Transverse colon (tissue), 4 donors: ENCODE data around the gene CLRN2. TPM values are rescaled to one million over a fixed set of nuclear protein-coding genes. Genes with fewer than 3 reads are reported as not detected.

ENCODE experiments used
- DNase-seq: peaks from one replicate; pipeline ENCODE4 v3.0.0-alpha.2; 2019
- H3K27ac ChIP-seq, 4 donors: fragments of 200-600 bp; sonication (generic); 2 replicates each; pipeline ENCODE4 v1.5.1; 2016 to 2018; ENCODE audit warnings: inconsistent platforms in 4 of 4
- H3K27me3 ChIP-seq: fragments of 200-600 bp; sonication (generic); 2 replicates; pipeline ENCODE4 v1.5.1; 2017; ENCODE audit warnings: inconsistent platforms
- H3K36me3 ChIP-seq, 4 donors: fragments of 200-600 bp; sonication (generic); 2 replicates each; pipeline ENCODE4 v1.5.1; 2017 to 2019; ENCODE audit warnings: inconsistent platforms in 4 of 4
- H3K4me1 ChIP-seq, 4 donors: fragments of 200-600 bp; sonication (generic); 2 replicates each; pipeline ENCODE4 v1.5.1; 2017 to 2020; ENCODE audit warnings: inconsistent platforms in 4 of 4
- H3K4me3 ChIP-seq, 4 donors: fragments of 200-600 bp; sonication (generic); 1 replicate in 1 of 4; 2 replicates in 3 of 4; pipeline versions ENCODE4 v1.5.1 to v1.6.1; 2017 to 2019; ENCODE audit warnings: inconsistent platforms in 4 of 4
- H3K9me3 ChIP-seq, 2 donors: fragments of 200-600 bp; sonication (generic); 2 replicates each; pipeline ENCODE4 v1.5.1; 2017 to 2019; ENCODE audit warnings: inconsistent platforms in 2 of 2
- CTCF ChIP-seq, 5 experiments: fragments of 200-600 bp in 3 of 5; fragments of 450-650 bp in 2 of 5; sonication (generic) in 3 of 5; IDR thresholded peaks; 1 replicate in 2 of 5; 2 replicates in 3 of 5; pipeline ENCODE4 v1.5.1; 2016 to 2017; ENCODE audit warnings: antibody characterized with exemption in 5 of 5, inconsistent platforms in 3 of 5, mild to moderate bottlenecking in 2 of 5, moderate library complexity in 1 of 5
- EP300 ChIP-seq: sonication (generic); formaldehyde crosslinking; IDR thresholded peaks from one replicate; pipeline ENCODE4 v1.6.1; 2017; ENCODE audit warnings: antibody characterized with exemption, low read depth
- POLR2A ChIP-seq: fragments of 450-650 bp; IDR thresholded peaks from one replicate; pipeline ENCODE4 v1.6.1; 2016; ENCODE audit warnings: antibody characterized with exemption, mild to moderate bottlenecking, moderate library complexity
- POLR2AphosphoS5 ChIP-seq, 3 donors: sonication (generic); formaldehyde crosslinking; IDR thresholded peaks; one replicate each; pipeline ENCODE4 v1.6.1; 2016; ENCODE audit warnings: antibody characterized with exemption in 3 of 3
- WGBS, 2 donors: methylation state at CpG; one replicate each; pipeline ENCODE4 v1.1.5; 2018; ENCODE audit warnings: low coverage in 1 of 2; 5-methylcytosine and 5-hydroxymethylcytosine counted together
- in situ Hi-C, 4 donors: fragments of 200-750 bp; cut with MboI; loops; one replicate each; pipeline versions ENCODE4 v1.15.0 to v1.15.1; 2017; ENCODE audit warnings: low sequenced_read_pairs in 3 of 4, low pct_ligation_motif_present in 1 of 4, low pct_unique_long_range_greater_than_20kb in 1 of 4
- intact Hi-C: fragments of 100-400 bp; cut with DNase I; formaldehyde crosslinking; loops from one replicate; pipeline ENCODE4 v1.15.1; 2023; ENCODE audit warnings: low total_unique reads
- total RNA-seq, 4 donors: library from RNA; depleted of rRNA; stranded (reverse); fragments of >200 nt; gene quantifications; one replicate each; pipeline ENCODE4 v1.1.0, GENCODE V29; 2016

Gene CLRN2
- total RNA-seq, 4 donors from 2014 or later: not detected

DNA sequence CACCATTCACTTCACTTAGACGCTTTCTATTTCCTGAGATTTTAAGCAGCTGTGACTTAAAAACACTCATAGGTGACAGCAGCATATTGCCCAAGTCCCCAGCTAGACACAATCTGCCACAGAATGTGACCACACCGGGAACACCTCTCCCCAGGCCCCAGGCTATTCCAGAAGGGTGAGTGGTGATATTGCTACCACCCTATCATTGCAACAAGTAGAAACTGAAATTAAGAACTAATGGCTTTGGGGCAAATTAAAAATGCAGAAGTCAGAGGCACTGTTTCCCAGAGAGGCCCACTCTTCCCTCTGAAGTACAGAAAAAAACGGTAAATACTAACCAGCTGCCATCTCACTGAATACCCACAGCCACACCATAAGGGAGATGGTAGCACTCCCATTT is 38.1 kb upstream of the CLRN2 start:
- TF ChIP-seq POLR2A: no peak
- TF ChIP-seq POLR2AphosphoS5 (IDR thresholded peaks at IDR 0.05): no peak
- TF ChIP-seq CTCF (IDR thresholded peaks at IDR 0.05): no peak
- no peak for TF ChIP-seq EP300
- H3K4me1 ChIP-seq: no peaks in the 10 kb centered on the region
- H3K9me3 ChIP-seq: no peaks in the 10 kb centered on the region
- in situ Hi-C loops (no loop called here), intact Hi-C loops (no loop called here)
- no peak for DNase-seq
- H3K36me3 ChIP-seq: no peaks in the 10 kb centered on the region
- no peaks in the 10 kb centered on the region for H3K27me3 ChIP-seq
- WGBS, 2 donors: 76% methylated on average over 3 of the region's 3 CpGs; no CpG with 5 or more reads in 1 of the 2 donors
- H3K4me3 ChIP-seq: no peak overlapping the region
- H3K27ac ChIP-seq: no peak overlapping the region

DNA sequence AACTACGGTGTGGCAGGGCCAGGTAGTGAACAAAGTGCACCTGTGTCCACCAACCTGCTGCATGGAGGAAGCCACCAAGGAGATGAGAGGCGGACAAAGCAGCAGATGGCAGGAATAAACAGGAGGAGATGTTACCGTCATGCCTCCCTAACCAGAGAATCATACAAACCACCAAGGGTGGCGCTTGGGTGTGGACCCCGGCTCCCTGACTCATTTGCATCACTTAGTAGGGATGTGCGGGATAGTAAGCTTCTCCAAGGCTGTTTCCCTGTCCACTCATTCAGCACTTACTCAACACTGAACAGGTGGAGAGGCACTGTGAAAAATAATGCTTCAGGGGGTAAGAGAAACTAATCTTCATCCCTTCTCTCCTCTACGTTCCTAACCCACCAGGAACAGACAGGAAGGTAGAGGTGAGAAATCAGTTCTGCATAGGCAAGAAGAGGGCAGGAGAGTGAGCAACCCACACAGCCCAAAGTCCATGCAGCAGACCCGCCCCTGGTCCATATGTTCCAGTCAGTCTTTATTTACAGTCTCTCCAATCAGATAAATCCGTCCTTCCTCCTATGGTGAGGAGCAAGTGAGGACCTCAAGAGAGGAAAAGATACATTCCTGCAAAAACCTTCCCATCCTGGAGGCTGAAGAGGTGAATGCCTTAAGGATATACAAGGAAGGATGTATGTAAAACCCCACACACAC is 37.0 kb upstream of the CLRN2 start:
- 84 to 89% methylated on average over 3 to 9 of the region's 9 CpGs for WGBS, 2 donors
- intact Hi-C loops (no loop called here), in situ Hi-C loops (no loop called here)
- H3K27me3 ChIP-seq: no peaks in the 10 kb centered on the region
- DNase-seq: no peak
- no peaks in the 10 kb centered on the region for H3K36me3 ChIP-seq
- H3K4me1 ChIP-seq: no peaks in the 10 kb centered on the region
- H3K27ac ChIP-seq: no peak overlapping the region
- H3K9me3 ChIP-seq: no peaks in the 10 kb centered on the region
- H3K4me3 ChIP-seq: no peak overlapping the region
- TF ChIP-seq POLR2A: no peak
- TF ChIP-seq EP300: no peak
- TF ChIP-seq POLR2AphosphoS5 (IDR thresholded peaks at IDR 0.05): no peak
- no peak for TF ChIP-seq CTCF (IDR thresholded peaks at IDR 0.05)

DNA sequence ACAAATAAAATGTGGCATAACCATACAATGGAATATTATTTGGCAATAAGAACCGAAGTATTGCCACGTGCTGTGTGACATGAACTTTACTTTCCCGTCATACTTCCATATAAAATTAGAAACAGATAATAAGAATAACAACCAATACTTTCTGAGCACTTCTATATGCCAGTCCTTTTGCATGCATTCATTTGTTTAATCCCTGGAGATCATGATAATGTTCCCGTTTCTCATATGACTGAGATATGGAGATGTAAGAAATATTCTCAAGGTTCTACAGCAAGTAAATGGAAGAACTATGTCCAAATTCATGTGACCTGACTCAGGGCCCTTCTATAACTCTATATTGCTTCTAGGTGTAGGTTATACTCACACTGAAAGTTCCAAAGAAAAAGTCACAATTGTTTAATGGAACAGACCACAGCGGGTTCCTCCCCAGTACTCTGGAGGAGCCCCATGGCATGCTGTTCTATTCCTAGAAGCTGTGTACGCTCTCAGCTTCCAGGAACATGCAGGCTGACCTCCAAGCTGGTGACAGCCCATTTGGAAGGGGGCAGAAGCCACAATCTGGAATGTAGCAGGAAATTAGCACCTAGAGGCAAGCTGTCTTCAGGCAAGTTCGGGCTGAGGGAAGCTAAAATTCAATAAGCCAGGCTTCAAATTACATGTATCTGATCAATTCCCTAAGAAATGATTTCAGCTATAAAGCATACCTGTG is 34.6 kb upstream of the CLRN2 start:
- TF ChIP-seq POLR2AphosphoS5 (IDR thresholded peaks at IDR 0.05) (no peak), POLR2A (no peak), CTCF (IDR thresholded peaks at IDR 0.05) (no peak), EP300 (no peak)
- Histone ChIP-seq H3K4me1 (no peaks in the 10 kb centered on the region), H3K27me3 (no peaks in the 10 kb centered on the region), H3K27ac (no peak overlapping the region), H3K36me3 (no peaks in the 10 kb centered on the region), H3K9me3 (no peaks in the 10 kb centered on the region), H3K4me3 (no peak overlapping the region)
- in situ Hi-C loops (no loop called here), intact Hi-C loops (no loop called here)
- 80 to 87% methylated on average over 4 to 7 of the region's 7 CpGs for WGBS, 2 donors
- no peak for DNase-seq

GRCh38 chr4:17480955-17481354 is 34.0 kb upstream of the CLRN2 start:
- WGBS, 2 donors: 62 to 75% methylated on average over 2 of the region's 2 CpGs
- Histone ChIP-seq H3K4me1 (no peaks in the 10 kb centered on the region), H3K36me3 (no peaks in the 10 kb centered on the region), H3K9me3 (no peaks in the 10 kb centered on the region), H3K27me3 (no peaks in the 10 kb centered on the region), H3K27ac (no peak overlapping the region), H3K4me3 (no peak overlapping the region)
- intact Hi-C loops: no loop called here
- no peak for DNase-seq
- TF ChIP-seq EP300: no peak
- no peak for TF ChIP-seq POLR2A
- no peak for TF ChIP-seq CTCF (IDR thresholded peaks at IDR 0.05)
- TF ChIP-seq POLR2AphosphoS5 (IDR thresholded peaks at IDR 0.05): no peak
- in situ Hi-C loops: no loop called here
